Ovary (tissue), 9 donors: ENCODE measurements around the gene TERT. TPM values are rescaled to one million over a fixed set of nuclear protein-coding genes. Genes with fewer than 3 reads are reported as not detected.

Experiments
- DNase-seq, 5 donors: peaks; one replicate each; pipeline ENCODE4 v3.0.0-alpha.2; 2019 to 2020
- H3K27ac ChIP-seq, 2 donors: fragments of 200-600 bp; one replicate each; pipeline versions ENCODE4 v1.5.1 to v1.8.0; 2019 to 2022
- H3K27me3 ChIP-seq: fragments of 200-600 bp; one replicate; pipeline ENCODE4 v1.8.0; 2022
- H3K36me3 ChIP-seq: fragments of 200-600 bp; sonication (generic); one replicate; pipeline ENCODE4 v1.5.1; 2019
- H3K4me1 ChIP-seq: one replicate; pipeline ENCODE4 v1.8.1; 2013; ENCODE audit warnings: mild to moderate bottlenecking, moderate library complexity; ENCODE audit not compliant: insufficient read depth
- H3K4me3 ChIP-seq: fragments of 200-600 bp; sonication (generic); one replicate; pipeline ENCODE4 v1.5.1; 2017
- H3K9me3 ChIP-seq, 2 donors: fragments of 200-600 bp in 1 of 2; sonication (generic) in 1 of 2; one replicate each; pipeline versions ENCODE4 v1.5.1 to v1.8.1; 2013 to 2019; ENCODE audit warnings: mild to moderate bottlenecking in 1 of 2, moderate library complexity in 1 of 2
- EP300 ChIP-seq: sonication (generic); formaldehyde crosslinking; IDR thresholded peaks from one replicate; pipeline ENCODE4 v1.6.1; 2017; ENCODE audit warnings: antibody characterized with exemption
- POLR2A ChIP-seq: fragments of 450-650 bp; IDR thresholded peaks from one replicate; pipeline ENCODE4 v1.6.1; 2017; ENCODE audit warnings: antibody characterized with exemption, mild to moderate bottlenecking, moderate library complexity
- WGBS, 3 donors: extraction: QIAGEN DNeasy Blood & Tissue Kit in 1 of 3; methylation state at CpG; one replicate each; pipeline versions ENCODE4 v1.1.5 to v1.1.7; 2013 to 2017; 5-methylcytosine and 5-hydroxymethylcytosine counted together
- intact Hi-C, 4 donors: fragments of 100-400 bp; cut with DNase I; formaldehyde crosslinking; loops; one replicate each; pipeline versions ENCODE4 v1.11.0 to v1.15.1; 2022 to 2023
- polyA plus RNA-seq, 2 donors: library from polyadenylated mRNA; stranded (reverse); fragments of 200-250 nt in 1 of 2; fragments of 350-450 nt in 1 of 2; fragmentation: Illumina TruSeq in 1 of 2; extraction: RNeasy Lipid Tissue Mini Kit (QIAGEN cat#74804) in 1 of 2; gene quantifications; one replicate each; pipeline ENCODE4 v1.2.3, GENCODE V29; 2013 to 2014
- total RNA-seq, 7 donors: library from RNA; depleted of rRNA in 2 of 7; stranded (reverse); fragments of >200 nt in 2 of 7; fragmentation: NEBNext Ultra II Directional in 3 of 7; extraction: Animal tissue kit (Norgen Biotek cat#: 25700) in 3 of 7; gene quantifications; one replicate each; pipeline versions ENCODE4 v1.1.0 to v1.2.4, GENCODE V29; 2016 to 2023
- TF ChIP-seq, protein P1 (sequence below), 3 donors: fragments of 450-650 bp in 2 of 3; fragments of 200-600 bp in 1 of 3; IDR thresholded peaks; one replicate each; pipeline versions ENCODE4 v1.5.1 to v1.8.0; 2016 to 2022; ENCODE audit warnings: antibody characterized with exemption in 3 of 3, mild to moderate bottlenecking in 1 of 3
- donor health status: DM: no; HTN: no; CAD: no; lungs with moderate emphysema.
- donor health status: DM: no; HTN: no; CAD: no.
- donor health status: Bipolar disorder and iron deficiency.
- donor health status: DM: yes; HTN: yes; CAD: no.
- donor health status: DM: no; HTN: no; CAD: no.
- donor health status: DM: yes; HTN: yes; CAD: no.

TERT gene
- total and polyA plus RNA-seq, 9 donors, result 0.10 to 3.1 TPM; not detected in 7

DNA sequence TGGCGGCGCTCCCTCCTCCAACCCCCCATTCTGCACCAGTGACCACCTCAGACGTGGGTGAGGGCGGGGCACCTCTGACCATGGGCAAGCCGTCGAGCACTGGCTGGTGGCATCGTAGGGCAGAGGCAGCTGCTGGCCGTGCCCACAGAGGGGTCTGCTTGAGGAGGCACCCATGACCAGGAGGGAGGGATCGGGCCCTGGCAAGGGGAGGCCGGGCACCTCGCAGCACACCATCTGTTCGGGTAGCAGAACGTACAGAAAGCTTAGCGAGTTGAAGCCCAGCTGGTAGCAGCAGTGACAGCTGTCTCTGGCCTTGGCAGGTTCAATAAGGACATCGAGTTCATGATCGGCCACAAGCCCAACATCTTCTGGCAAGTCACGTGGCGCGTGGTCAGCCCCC, 74.0 kb downstream of the TERT start:
- Histone ChIP-seq H3K36me3 (no peaks in the 10 kb centered on the region), H3K27ac (no peak overlapping the region), H3K4me1 (no peaks in the 10 kb centered on the region), H3K27me3 (no peaks in the 10 kb centered on the region), H3K9me3 (no peaks in the 10 kb centered on the region), H3K4me3 (no peak overlapping the region)
- intact Hi-C loops, result no loop called here
- DNase-seq, result no peak
- WGBS, 3 donors, result 82 to 86% (median 86%) methylated on average over 19 of the region's 19 CpGs
- TF ChIP-seq EP300, result no peak
- TF ChIP-seq POLR2A, result no peak
- TF ChIP-seq, protein P1, sequence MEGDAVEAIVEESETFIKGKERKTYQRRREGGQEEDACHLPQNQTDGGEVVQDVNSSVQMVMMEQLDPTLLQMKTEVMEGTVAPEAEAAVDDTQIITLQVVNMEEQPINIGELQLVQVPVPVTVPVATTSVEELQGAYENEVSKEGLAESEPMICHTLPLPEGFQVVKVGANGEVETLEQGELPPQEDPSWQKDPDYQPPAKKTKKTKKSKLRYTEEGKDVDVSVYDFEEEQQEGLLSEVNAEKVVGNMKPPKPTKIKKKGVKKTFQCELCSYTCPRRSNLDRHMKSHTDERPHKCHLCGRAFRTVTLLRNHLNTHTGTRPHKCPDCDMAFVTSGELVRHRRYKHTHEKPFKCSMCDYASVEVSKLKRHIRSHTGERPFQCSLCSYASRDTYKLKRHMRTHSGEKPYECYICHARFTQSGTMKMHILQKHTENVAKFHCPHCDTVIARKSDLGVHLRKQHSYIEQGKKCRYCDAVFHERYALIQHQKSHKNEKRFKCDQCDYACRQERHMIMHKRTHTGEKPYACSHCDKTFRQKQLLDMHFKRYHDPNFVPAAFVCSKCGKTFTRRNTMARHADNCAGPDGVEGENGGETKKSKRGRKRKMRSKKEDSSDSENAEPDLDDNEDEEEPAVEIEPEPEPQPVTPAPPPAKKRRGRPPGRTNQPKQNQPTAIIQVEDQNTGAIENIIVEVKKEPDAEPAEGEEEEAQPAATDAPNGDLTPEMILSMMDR (IDR thresholded peaks at IDR 0.05), result no peak

DNA sequence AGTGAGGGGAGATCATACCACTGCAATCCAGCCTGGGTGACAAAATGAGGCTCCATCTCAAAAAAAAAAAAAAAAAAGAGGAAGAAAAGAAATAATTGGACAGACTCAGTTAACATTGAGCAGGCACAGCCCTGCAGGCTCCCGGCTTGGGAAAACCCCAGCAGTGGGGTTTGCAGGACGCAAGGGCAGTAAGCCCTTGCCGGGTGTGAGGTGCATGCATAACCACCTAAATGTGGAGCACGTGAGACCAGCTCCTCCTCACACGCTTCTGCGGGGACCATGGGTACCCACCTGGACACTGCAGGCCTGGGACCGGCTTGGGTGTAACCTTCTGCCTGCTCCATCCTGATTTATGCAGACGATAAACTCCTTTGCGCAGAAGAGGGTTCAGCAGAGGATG, 74.5 kb downstream of the TERT start:
- Histone ChIP-seq H3K4me3 (no peak overlapping the region), H3K9me3 (no peaks in the 10 kb centered on the region), H3K27ac (no peak overlapping the region), H3K4me1 (no peaks in the 10 kb centered on the region), H3K27me3 (no peaks in the 10 kb centered on the region), H3K36me3 (no peaks in the 10 kb centered on the region)
- no peak for DNase-seq
- 84 to 87% (median 86%) methylated on average over 9 of the region's 9 CpGs for WGBS, 3 donors
- TF ChIP-seq EP300 (no peak), POLR2A (no peak)
- TF ChIP-seq, protein P1 (IDR thresholded peaks at IDR 0.05), result no peak
- intact Hi-C loops, result no loop called here

DNA sequence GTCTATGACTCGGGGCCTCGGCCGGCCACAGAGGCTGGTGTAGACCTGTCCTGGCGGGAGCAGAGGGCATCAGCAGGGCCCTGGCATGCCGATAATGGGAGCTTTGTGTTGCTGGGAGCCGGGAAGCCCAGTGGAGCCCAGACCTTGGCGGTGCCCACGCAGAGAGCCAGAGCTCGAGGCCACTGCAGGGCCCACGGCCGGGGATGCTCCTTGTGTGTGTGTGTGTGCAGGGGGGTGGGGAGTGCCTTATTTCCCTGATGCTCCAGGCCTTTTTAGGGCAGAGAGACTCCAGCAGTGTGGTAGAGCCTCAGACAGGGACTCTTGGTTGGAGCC, 75.1 kb downstream of the TERT start:
- Histone ChIP-seq H3K4me1 (no peaks in the 10 kb centered on the region), H3K36me3 (no peaks in the 10 kb centered on the region), H3K27me3 (no peaks in the 10 kb centered on the region), H3K9me3 (no peaks in the 10 kb centered on the region), H3K27ac (no peak overlapping the region), H3K4me3 (no peak overlapping the region)
- DNase-seq, result no peak
- WGBS, 3 donors, result 81 to 91% (median 82%) methylated on average over 11 of the region's 11 CpGs
- TF ChIP-seq, protein P1 (IDR thresholded peaks at IDR 0.05), result no peak
- TF ChIP-seq EP300 (no peak), POLR2A (no peak)
- intact Hi-C loops, result no loop called here

DNA sequence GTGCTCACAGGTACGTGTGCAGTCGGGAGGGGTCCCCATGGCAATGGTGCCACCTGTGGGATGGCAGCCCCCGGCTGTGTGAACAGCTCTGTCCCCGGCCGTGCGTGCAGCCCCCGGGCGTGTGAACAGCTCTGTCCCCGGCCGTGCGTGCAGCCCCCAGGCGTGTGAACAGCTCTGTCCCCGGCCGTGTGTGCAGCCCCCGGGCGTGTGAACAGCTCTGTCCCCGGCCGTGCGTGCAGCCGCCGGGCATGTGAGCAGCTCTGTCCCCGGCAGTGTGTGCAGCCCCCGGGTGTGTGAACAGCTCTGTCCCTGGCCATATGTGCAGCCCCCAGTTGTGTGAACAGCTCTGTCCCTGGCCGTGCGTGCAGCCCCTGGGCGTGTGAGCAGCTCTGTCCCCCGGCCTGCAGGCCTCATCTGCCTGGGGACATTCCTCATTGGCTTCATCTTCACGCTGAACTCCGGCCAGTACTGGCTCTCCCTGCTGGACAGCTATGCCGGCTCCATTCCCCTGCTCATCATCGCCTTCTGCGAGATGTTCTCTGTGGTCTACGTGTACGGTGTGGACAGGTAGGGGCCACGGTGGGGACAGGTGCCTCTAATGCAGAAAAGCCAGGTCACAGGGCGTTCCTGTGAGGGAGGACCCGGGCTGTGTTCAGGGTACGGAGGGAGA, 75.6 kb downstream of the TERT start:
- TF ChIP-seq, protein P1 (IDR thresholded peaks at IDR 0.05), result no peak
- TF ChIP-seq EP300 (no peak), POLR2A (no peak)
- intact Hi-C loops, result no loop called here
- WGBS, 3 donors, result 75 to 76% (median 75%) methylated on average over 33 to 38 of the region's 38 CpGs
- no peak for DNase-seq
- H3K27me3 ChIP-seq, result no peaks in the 10 kb centered on the region
- H3K4me3 ChIP-seq, result no peak overlapping the region
- no peaks in the 10 kb centered on the region for H3K36me3 ChIP-seq
- H3K27ac ChIP-seq, result no peak overlapping the region
- H3K4me1 ChIP-seq, result no peaks in the 10 kb centered on the region
- no peaks in the 10 kb centered on the region for H3K9me3 ChIP-seq
